GM18511 (cell line): ENCODE measurements around the gene PLD2.

Experiments
- ATAC-seq: cut with Tn5 transposase; IDR thresholded peaks from one replicate; pipeline ENCODE4 v1.9.1; 2021; ENCODE audit warnings: mild to moderate bottlenecking, moderate library complexity; ENCODE audit not compliant: unreplicated experiment

The PLD2 gene

GRCh38 chr17:4789951-4790704 lies 16.8 kb upstream of the PLD2 start:
- ATAC-seq: peak; percentile 84

GRCh38 chr17:4790705-4791088 lies 16.3 kb upstream of the PLD2 start:
- no peak for ATAC-seq

GRCh38 chr17:4795168-4795567 lies 11.8 kb upstream of the PLD2 start:
- no peak for ATAC-seq

GRCh38 chr17:4796552-4796920 lies 10.4 kb upstream of the PLD2 start:
- no peak for ATAC-seq

GRCh38 chr17:4800462-4801196 lies 6.3 kb upstream of the PLD2 start:
- no peak for ATAC-seq

GRCh38 chr17:4802228-4802627 lies 4.7 kb upstream of the PLD2 start, which contains the start of gene C17orf114:
Gene C17orf114 (minus strand): TSS chr17:4802328.
- ATAC-seq: no peak

GRCh38 chr17:4806456-4806776 lies 536 bp upstream of the PLD2 start:
- ATAC-seq: no peak

- no peak for ATAC-seq
Observed at GRCh38 chr17:4807605-4808377, 839 bp downstream of the PLD2 start.

- ATAC-seq: no peak
Observed at GRCh38 chr17:4808378-4808767, 1.4 kb downstream of the PLD2 start.

- no peak for ATAC-seq
Observed at GRCh38 chr17:4810696-4811290, 3.8 kb downstream of the PLD2 start.

- no peak for ATAC-seq
Observed at GRCh38 chr17:4811471-4811870, 4.5 kb downstream of the PLD2 start.

GRCh38 chr17:4812690-4813089 lies 5.7 kb downstream of the PLD2 start:
- no peak for ATAC-seq

GRCh38 chr17:4815043-4815675 lies 8.2 kb downstream of the PLD2 start:
- no peak for ATAC-seq

GRCh38 chr17:4816826-4817225 lies 9.9 kb downstream of the PLD2 start:
- no peak for ATAC-seq

- no peak for ATAC-seq
Observed at GRCh38 chr17:4818276-4818675, 11.3 kb downstream of the PLD2 start.

GRCh38 chr17:4822835-4823234 lies 15.9 kb downstream of the PLD2 start:
- no peak for ATAC-seq

- no peak for ATAC-seq
Observed at GRCh38 chr17:4823373-4824089, 16.6 kb downstream of the PLD2 start.

- no peak for ATAC-seq
Observed at GRCh38 chr17:4827399-4827798, 20.4 kb downstream of the PLD2 start.

GRCh38 chr17:4832829-4833177 lies 25.9 kb downstream of the PLD2 start:
- peak; percentile 37 for ATAC-seq

- peak; percentile 93 for ATAC-seq
Observed at GRCh38 chr17:4833178-4833940, 26.4 kb downstream of the PLD2 start, which contains the start of gene MINK1. Gene MINK1 (plus strand): TSS chr17:4833340. CDS start chr17:4833584, 244 bp downstream.
